Aorta (tissue), 5 donors: ENCODE measurements around the gene GRIA1. TPM values are rescaled to one million over a fixed set of nuclear protein-coding genes. Genes with fewer than 3 reads are reported as not detected.
"Not testable (repeated sequence)": the region's sequence is repeated elsewhere in the genome, so short reads cannot be mapped to it uniquely, and the experiment has no call there.

Experiments used
- ATAC-seq: fragments of 200-7000 bp; cut with Tn5 transposase; one replicate; pipeline ENCODE4 v1.9.1; 2022; ENCODE audit warnings: moderate library complexity; ENCODE audit not compliant: low FRiP score
- DNase-seq, 2 donors: peaks; one replicate each; pipeline ENCODE4 v3.0.0-alpha.2; 2020
- H3K27ac ChIP-seq, 2 donors: one replicate each; pipeline ENCODE4 v1.5.1; 2013; ENCODE audit warnings: low read length in 2 of 2, mild to moderate bottlenecking in 2 of 2, moderate library complexity in 2 of 2, control low read depth in 1 of 2, inconsistent platforms in 1 of 2, low read depth in 1 of 2
- H3K27me3 ChIP-seq, 2 donors: one replicate each; pipeline ENCODE4 v1.6.1; 2013; ENCODE audit warnings: control low read depth in 1 of 2, low read length in 1 of 2, mild to moderate bottlenecking in 1 of 2, moderate library complexity in 1 of 2; ENCODE audit not compliant: insufficient read depth in 2 of 2, control insufficient read depth in 1 of 2
- H3K36me3 ChIP-seq, 2 donors: one replicate each; pipeline ENCODE4 v1.6.1; 2013; ENCODE audit warnings: control low read depth in 1 of 2, low read length in 1 of 2, mild to moderate bottlenecking in 1 of 2; ENCODE audit not compliant: insufficient read depth in 2 of 2, control insufficient read depth in 1 of 2
- H3K4me1 ChIP-seq, 2 donors: one replicate each; pipeline ENCODE4 v1.6.1; 2013; ENCODE audit warnings: low read length in 2 of 2, control low read depth in 1 of 2, mild to moderate bottlenecking in 1 of 2, moderate library complexity in 1 of 2; ENCODE audit not compliant: insufficient read depth in 2 of 2, control insufficient read depth in 1 of 2
- H3K4me3 ChIP-seq, 2 donors: one replicate each; pipeline ENCODE4 v1.5.1; 2013; ENCODE audit warnings: low read length in 2 of 2, control low read depth in 1 of 2, mild to moderate bottlenecking in 1 of 2
- H3K9me3 ChIP-seq: one replicate; pipeline ENCODE4 v1.6.1; 2013; ENCODE audit warnings: mild to moderate bottlenecking, low read length; ENCODE audit not compliant: control insufficient read depth
- WGBS, 2 donors: extraction: QIAGEN DNeasy Blood & Tissue Kit; methylation state at CpG; one replicate each; pipeline ENCODE4 v1.1.7; 2013; 5-methylcytosine and 5-hydroxymethylcytosine counted together
- intact Hi-C, 2 donors: fragments of 100-400 bp; cut with DNase I; formaldehyde crosslinking; loops; one replicate each; pipeline versions ENCODE4 v1.14.2 to v1.15.0; 2022
- polyA plus RNA-seq, 2 donors: library from polyadenylated mRNA; stranded (reverse); fragments of 200-250 nt; gene quantifications; one replicate each; pipeline ENCODE4 v1.2.3, GENCODE V29; 2013
- total RNA-seq, 2 donors: library from RNA; stranded (reverse); fragmentation: NEBNext Ultra II Directional; extraction: Animal tissue kit (Norgen Biotek cat#: 25700); gene quantifications; one replicate each; pipeline ENCODE4 v1.2.1, GENCODE V29; 2021
- donor health status: healthy with polysubstance abuse.
- donor health status: Bipolar disorder and iron deficiency.
- donor health status: DM: no; HTN: no; CAD: no.
- donor health status: DM: no; HTN: no; CAD: no.
- donor health status: DM: yes; HTN: yes; CAD: no.

GRIA1 gene
- total and polyA plus RNA-seq, 4 donors: 6.3 to 20.2 (median 7.0) TPM

DNA sequence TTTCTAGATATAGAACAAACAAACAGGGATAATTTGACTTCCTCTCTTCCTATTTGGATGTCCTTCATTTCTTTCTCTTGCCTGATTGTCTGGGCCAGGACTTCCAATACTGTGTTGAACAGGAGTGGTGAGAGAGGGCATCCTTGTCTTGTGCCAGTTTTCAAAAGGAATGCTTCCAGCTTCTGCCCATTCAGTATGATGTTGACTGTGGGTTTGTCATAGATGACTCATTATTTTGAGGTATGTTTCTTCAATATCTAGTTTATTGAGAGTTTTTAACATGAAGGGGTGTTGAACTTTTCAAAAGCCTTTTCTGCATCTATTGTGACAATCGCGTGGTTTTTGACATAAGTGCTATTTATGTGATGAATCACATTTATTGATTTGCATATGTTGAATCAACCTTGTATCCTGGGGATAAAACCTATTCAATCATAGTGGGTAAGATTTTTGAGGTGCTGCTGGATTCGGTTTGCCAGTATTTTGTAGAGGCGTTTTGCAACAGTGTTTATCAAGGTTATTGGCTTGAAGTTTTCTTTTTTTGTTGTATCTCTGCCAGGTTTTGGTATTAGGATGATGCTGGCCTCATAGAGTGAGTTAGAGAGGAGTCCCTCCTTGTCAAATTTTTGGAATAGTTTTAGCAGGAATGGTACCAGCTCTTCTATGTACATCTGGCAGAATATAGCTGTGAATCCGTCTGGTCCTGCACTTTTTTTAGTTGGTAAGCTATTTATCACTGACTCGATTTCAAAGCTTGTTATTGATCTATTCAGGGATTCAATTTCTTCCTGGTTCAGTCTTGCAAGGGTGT lies 359.0 kb downstream of the GRIA1 start:
- DNase-seq, H3K9me3 ChIP-seq, ATAC-seq, H3K27me3 ChIP-seq, H3K4me3 ChIP-seq, H3K27ac ChIP-seq, H3K4me1 ChIP-seq, H3K36me3 ChIP-seq, intact Hi-C loops: not testable (repeated sequence)
- WGBS, 2 donors: 82 to 87% methylated on average over 6 of the region's 6 CpGs

DNA sequence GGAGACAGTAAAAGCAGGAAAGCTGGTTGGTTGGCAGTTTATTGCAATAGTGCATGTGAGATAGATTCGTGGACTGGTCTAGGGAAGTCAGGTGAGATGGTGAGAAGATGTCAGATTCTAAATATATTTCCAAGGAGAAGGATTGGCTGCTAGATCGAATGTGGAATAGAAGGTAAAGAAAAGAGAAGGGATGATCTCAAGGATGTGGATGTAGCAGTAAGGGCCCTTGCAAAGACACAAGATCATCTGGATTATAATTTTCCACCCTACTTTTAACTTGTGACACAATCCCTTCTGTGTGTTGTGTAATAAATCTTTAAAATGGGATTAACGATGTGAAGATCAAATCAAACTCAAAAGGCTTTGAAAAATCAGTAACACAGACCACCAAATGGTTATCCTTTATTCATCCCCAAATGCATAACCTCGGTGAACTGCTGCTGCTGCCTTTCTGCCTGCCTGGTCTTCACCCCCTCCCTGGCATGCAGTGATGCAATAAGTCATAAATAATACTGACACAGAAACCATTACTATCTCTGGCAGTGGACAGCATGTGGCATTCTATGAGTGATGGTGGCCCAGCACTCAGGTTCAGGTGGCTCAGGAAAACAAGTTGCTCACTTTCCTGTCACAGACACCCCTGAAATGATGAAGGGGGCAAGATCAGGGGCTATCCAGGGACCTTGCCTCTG lies 369.9 kb downstream of the GRIA1 start:
- DNase-seq (no peak), ATAC-seq (no peak)
- WGBS, 2 donors: 70 to 71% methylated on average over 4 of the region's 4 CpGs
- H3K4me1 ChIP-seq: no peaks in the 10 kb centered on the region
- no peaks in the 10 kb centered on the region for H3K27me3 ChIP-seq
- peaks cover 1% of the 10 kb centered on the region for H3K9me3 ChIP-seq
- H3K27ac ChIP-seq: no peak overlapping the region
- peaks cover 0 to 1% of the 10 kb centered on the region in 2 donors for H3K36me3 ChIP-seq
- H3K4me3 ChIP-seq: no peak overlapping the region
- intact Hi-C loops: no loop called here

- H3K36me3 ChIP-seq, ATAC-seq, H3K27me3 ChIP-seq, H3K4me3 ChIP-seq, DNase-seq, H3K27ac ChIP-seq, intact Hi-C loops, H3K9me3 ChIP-seq, H3K4me1 ChIP-seq: not testable (repeated sequence)
- WGBS, 2 donors: 61 to 76% methylated on average over 5 of the region's 5 CpGs
These were observed 372.4 kb downstream of the GRIA1 start for GRCh38 chr5:153862906-153863305.
